B cell (primary cell): ENCODE data around the gene NECTIN4. TPM values are rescaled to one million over a fixed set of nuclear protein-coding genes. Genes with fewer than 3 reads are reported as not detected.

Experiments
- ATAC-seq: fragments of 200-7000 bp; cut with Tn5 transposase; one replicate; pipeline ENCODE4 v1.10.0; 2021; ENCODE audit warnings: low read depth, mild to moderate bottlenecking, moderate number of reproducible peaks, moderate library complexity
- CTCF ChIA-PET: fragments of 350-600 bp; sonication (Branson Sonifier 250); formaldehyde crosslinking; loops from one replicate; lab custom pipeline; 2021; ENCODE audit warnings: antibody characterized with exemption, inconsistent platforms; lab: Charles Lee
- POLR2A ChIA-PET: fragments of 350-600 bp; sonication (Branson Sonifier 250); formaldehyde crosslinking; loops from one replicate; lab custom pipeline; 2021; ENCODE audit warnings: antibody characterized with exemption; lab: Charles Lee
- DNase-seq: peaks from one replicate; pipeline ENCODE4 v3.0.0; 2013
- H2AFZ ChIP-seq: 2 replicates; pipeline ENCODE4 v1.6.1; 2012; ENCODE audit warnings: mild to moderate bottlenecking, low read depth, low read length; ENCODE audit not compliant: insufficient read depth, poor library complexity, severe bottlenecking
- H3K27ac ChIP-seq, 2 donors: 1 replicate in 1 of 2; 2 replicates in 1 of 2; pipeline ENCODE4 v1.5.1; 2012 to 2013; ENCODE audit warnings: low read length in 2 of 2, mild to moderate bottlenecking in 2 of 2, moderate library complexity in 1 of 2
- H3K27me3 ChIP-seq, 4 experiments: fragments of 200-600 bp in 1 of 4; sonication (generic) in 1 of 4; replicated peaks in 1 of 4; 1 replicate in 2 of 4; 2 replicates in 2 of 4; pipeline versions ENCODE4 v1.6.1 to v1.7.0; 2013 to 2016; ENCODE audit warnings: low read length in 3 of 4, mild to moderate bottlenecking in 2 of 4, mixed read lengths in 1 of 4, moderate library complexity in 1 of 4; ENCODE audit not compliant: insufficient read depth in 4 of 4, control insufficient read depth in 3 of 4; ENCODE audit errors: control extremely low read depth in 1 of 4
- H3K36me3 ChIP-seq, 2 experiments: replicated peaks in 1 of 2; 1 replicate in 1 of 2; 2 replicates in 1 of 2; pipeline versions ENCODE4 v1.6.1 to v1.7.1; 2013; ENCODE audit warnings: low read length in 1 of 2; ENCODE audit not compliant: insufficient read depth in 2 of 2, control insufficient read depth in 1 of 2; ENCODE audit errors: control extremely low read depth in 1 of 2, extremely low read depth in 1 of 2
- H3K4me1 ChIP-seq, 2 donors: fragments of 200-600 bp in 1 of 2; sonication (generic) in 1 of 2; 1 replicate in 1 of 2; 2 replicates in 1 of 2; pipeline versions ENCODE4 v1.5.1 to v1.6.1; 2013 to 2017; ENCODE audit warnings: low read length in 2 of 2; ENCODE audit not compliant: control insufficient read depth in 2 of 2, insufficient read depth in 2 of 2
- H3K4me2 ChIP-seq: replicated peaks from 2 replicates; pipeline ENCODE3; 2012; ENCODE audit warnings: mild to moderate bottlenecking, low read depth, low read length; ENCODE audit not compliant: poor library complexity, severe bottlenecking
- H3K4me3 ChIP-seq, 5 experiments: fragments of 200-600 bp in 1 of 5; sonication (generic) in 1 of 5; 1 replicate in 3 of 5; 2 replicates in 2 of 5; pipeline versions ENCODE4 v1.5.1 to v1.7.0; 2011 to 2016; ENCODE audit warnings: low read length in 4 of 5, mild to moderate bottlenecking in 4 of 5, low read depth in 2 of 5, control low read depth in 1 of 5, moderate library complexity in 1 of 5; ENCODE audit not compliant: insufficient read depth in 1 of 5; ENCODE audit errors: control extremely low read depth in 1 of 5, extremely low read depth in 1 of 5
- H3K79me2 ChIP-seq: fragments of 200-600 bp; sonication (generic); one replicate; pipeline ENCODE4 v1.6.0; 2016; ENCODE audit warnings: low read length; ENCODE audit not compliant: control insufficient read depth, insufficient read depth
- H3K9ac ChIP-seq: fragments of 200-600 bp; sonication (generic); 2 replicates; pipeline ENCODE4 v1.6.1; 2017; ENCODE audit warnings: mild to moderate bottlenecking, low read length, moderate library complexity
- H3K9me3 ChIP-seq, 3 donors: one replicate each; pipeline versions ENCODE4 v1.6.1 to v1.7.1; 2013; ENCODE audit warnings: low read length in 2 of 3; ENCODE audit not compliant: control insufficient read depth in 2 of 3, insufficient read depth in 1 of 3; ENCODE audit errors: control extremely low read depth in 1 of 3
- H4K20me1 ChIP-seq: 2 replicates; pipeline ENCODE4 v1.6.0; 2012; ENCODE audit warnings: mild to moderate bottlenecking, low read length; ENCODE audit not compliant: insufficient read depth, control insufficient read depth, poor library complexity, severe bottlenecking
- H3K27ac Mint-ChIP-seq: one replicate; pipeline ENCODE4 v1.8.0; 2021; ENCODE audit warnings: mixed read lengths
- H3K27me3 Mint-ChIP-seq: one replicate; pipeline ENCODE4 v1.8.0; 2021; ENCODE audit warnings: mixed read lengths
- H3K4me1 Mint-ChIP-seq: one replicate; pipeline ENCODE4 v1.8.0; 2021; ENCODE audit warnings: mixed read lengths
- H3K4me3 Mint-ChIP-seq: one replicate; pipeline ENCODE4 v1.8.0; 2021; ENCODE audit warnings: mixed read lengths
- H3K9me3 Mint-ChIP-seq: one replicate; pipeline ENCODE4 v1.8.0; 2022; ENCODE audit warnings: mixed read lengths; ENCODE audit not compliant: insufficient read depth
- CTCF ChIP-seq: fragments of 200-600 bp; IDR thresholded peaks from one replicate; pipeline ENCODE4 v1.8.0; 2022; ENCODE audit warnings: antibody characterized with exemption, mild to moderate bottlenecking
- EZH2 ChIP-seq: IDR thresholded peaks from 2 replicates; pipeline ENCODE4 v1.6.1; 2012; ENCODE audit warnings: borderline replicate concordance, low read depth, mild to moderate bottlenecking, moderate library complexity, low read length; ENCODE audit not compliant: insufficient read depth, poor library complexity, severe bottlenecking
- WGBS: methylation state at CpG from one replicate; pipeline ENCODE4 v1.1.5; 2013; ENCODE audit warnings: missing lambda C conversion rate; ENCODE audit not compliant: insufficient coverage; 5-methylcytosine and 5-hydroxymethylcytosine counted together
- intact Hi-C: fragments of 100-400 bp; cut with micrococcal nuclease; formaldehyde crosslinking; loops from one replicate; pipeline ENCODE4 v1.10.0; 2022
- polyA plus RNA-seq: library from polyadenylated mRNA; depleted of rRNA; stranded (reverse); fragments of >200 nt; gene quantifications from 2 replicates; pipeline ENCODE4 v1.2.3, GENCODE V29; 2012
- total RNA-seq, 2 donors: library from RNA; stranded (reverse); fragments of 120-200 nt in 1 of 2; gene quantifications; 1 replicate in 1 of 2; 2 replicates in 1 of 2; pipeline versions ENCODE4 v1.2.3 to v1.2.4, GENCODE V29; 2013 to 2022

Gene NECTIN4
- total and polyA plus RNA-seq, 2 donors (not counting 1 experiment from before 2014, with no cell fraction given) = not detected

GRCh38 chr1:161061419-161061818 is 27.9 kb downstream of the NECTIN4 start:
- TF ChIP-seq CTCF (no peak), EZH2 (no peak)
- intact Hi-C loops = no loop called here
- no peaks in the 10 kb centered on the region for H3K27me3 Mint-ChIP-seq
- ChIA-PET CTCF (interaction anchor here (1.1 to 2.0 kb wide), 3 partner anchors 15 to 37 kb away, joined by 3 to 6 read pairs (median 4); partner anchors contain the start of gene KLHDC9), POLR2A (interaction anchor here (0.8 kb wide), 1 partner anchor 40 kb away, joined by 3 read pairs; no protein-coding TSS in a partner anchor)
- H3K27ac ChIP-seq = no peak overlapping the region
- no peak overlapping the region for H2AFZ ChIP-seq
- H3K9ac ChIP-seq = no peak overlapping the region
- no peaks in the 10 kb centered on the region for H3K27me3 ChIP-seq
- no peaks in the 10 kb centered on the region for H3K9me3 Mint-ChIP-seq
- H4K20me1 ChIP-seq = peaks cover 65% of the 10 kb centered on the region
- peaks cover 5 to 46% of the 10 kb centered on the region in 2 experiments for H3K36me3 ChIP-seq
- H3K9me3 ChIP-seq = no peaks in the 10 kb centered on the region
- H3K4me3 Mint-ChIP-seq = no peak overlapping the region
- H3K27ac Mint-ChIP-seq = no peak overlapping the region
- ATAC-seq (no peak), DNase-seq (no peak)
- 80% methylated on average over 1 of the region's 4 CpGs for WGBS
- peaks cover 96% of the 10 kb centered on the region for H3K79me2 ChIP-seq
- no peak overlapping the region for H3K4me2 ChIP-seq
- H3K4me1 ChIP-seq = peaks cover 20 to 28% of the 10 kb centered on the region in 2 donors
- H3K4me1 Mint-ChIP-seq = peaks cover 50% of the 10 kb centered on the region
- H3K4me3 ChIP-seq = no peak overlapping the region

- Mint-ChIP-seq H3K27me3 (no peaks in the 10 kb centered on the region), H3K4me3 (no peak overlapping the region), H3K27ac (peak overlapping the region; percentile 74), H3K4me1 (peaks cover 42% of the 10 kb centered on the region), H3K9me3 (no peaks in the 10 kb centered on the region)
- Histone ChIP-seq H3K36me3 (peaks cover 3 to 61% of the 10 kb centered on the region in 2 experiments), H3K4me2 (no peak overlapping the region), H3K4me1 (peaks cover 5 to 11% of the 10 kb centered on the region in 2 donors), H4K20me1 (peaks cover 70% of the 10 kb centered on the region), H3K27me3 (no peaks in the 10 kb centered on the region), H3K27ac (peak overlapping the region in 1 of 2 donors; percentile 48), H2AFZ (no peak overlapping the region), H3K9ac (no peak overlapping the region), H3K4me3 (no peak overlapping the region), H3K79me2 (peaks cover 93% of the 10 kb centered on the region), H3K9me3 (no peaks in the 10 kb centered on the region)
- ChIA-PET POLR2A (no interaction called here), CTCF (interaction anchor here (0.6 kb wide), 1 partner anchor 357 kb away, joined by 3 read pairs; no protein-coding TSS in a partner anchor)
- TF ChIP-seq CTCF = no peak
- no peak for TF ChIP-seq EZH2
- intact Hi-C loops = no loop called here
- 83% methylated on average over 1 of the region's 6 CpGs for WGBS
- ATAC-seq (no peak), DNase-seq (no peak)
These were observed 30.1 kb downstream of the NECTIN4 start for GRCh38 chr1:161059293-161059692.
